Measurements from ENCODE around the gene RUNX1.

The RUNX1 gene

GRCh38 chr21:34904526-34905217 is 144.4 kb downstream of the RUNX1 start:
- no peaks in the 10 kb centered on the region for H3K36me3 ChIP-seq (ENCODE audit: control insufficient read depth, insufficient read depth, low read length)
- TF ChIP-seq CTCF (IDR thresholded peaks at IDR 0.05): no peak
- no peak overlapping the region for H3K9ac ChIP-seq
- H2AFZ ChIP-seq: no peak overlapping the region
- H3K27me3 ChIP-seq (ENCODE audit: control insufficient read depth, insufficient read depth, low read length): no peaks in the 10 kb centered on the region
- H3K9me3 ChIP-seq (ENCODE audit: control insufficient read depth, low read length): no peaks in the 10 kb centered on the region
- no peak overlapping the region for H3K4me3 ChIP-seq (ENCODE audit: low read depth, low read length)
- H3K4me1 ChIP-seq: no peaks in the 10 kb centered on the region
- H3K27ac ChIP-seq: no peak overlapping the region
- no peak overlapping the region for H3K4me2 ChIP-seq (ENCODE audit: low read length)
- H3K79me2 ChIP-seq: no peaks in the 10 kb centered on the region

- no peaks in the 10 kb centered on the region for H3K79me2 ChIP-seq
- H3K4me2 ChIP-seq (ENCODE audit: low read length): no peak overlapping the region
- H3K36me3 ChIP-seq (ENCODE audit: control insufficient read depth, insufficient read depth, low read length): no peaks in the 10 kb centered on the region
- no peak for TF ChIP-seq CTCF (IDR thresholded peaks at IDR 0.05)
- no peak overlapping the region for H3K4me3 ChIP-seq (ENCODE audit: low read depth, low read length)
- H3K9ac ChIP-seq: no peak overlapping the region
- no peak overlapping the region for H2AFZ ChIP-seq
- H3K9me3 ChIP-seq (ENCODE audit: control insufficient read depth, low read length): peaks cover 2% of the 10 kb centered on the region
- no peaks in the 10 kb centered on the region for H3K27me3 ChIP-seq (ENCODE audit: control insufficient read depth, insufficient read depth, low read length)
- no peak overlapping the region for H3K27ac ChIP-seq
- no peaks in the 10 kb centered on the region for H3K4me1 ChIP-seq
These were observed 148.7 kb downstream of the RUNX1 start for GRCh38 chr21:34900376-34900775.

- Histone ChIP-seq H2AFZ (no peak overlapping the region), H3K9ac (no peak overlapping the region), H3K9me3 (ENCODE audit: control insufficient read depth, low read length) (peaks cover 2% of the 10 kb centered on the region), H3K4me1 (no peaks in the 10 kb centered on the region), H3K27me3 (ENCODE audit: control insufficient read depth, insufficient read depth, low read length) (no peaks in the 10 kb centered on the region), H3K4me2 (ENCODE audit: low read length) (no peak overlapping the region), H3K4me3 (ENCODE audit: low read depth, low read length) (no peak overlapping the region), H3K36me3 (ENCODE audit: control insufficient read depth, insufficient read depth, low read length) (no peaks in the 10 kb centered on the region), H3K27ac (no peak overlapping the region), H3K79me2 (no peaks in the 10 kb centered on the region)
- no peak for TF ChIP-seq CTCF (IDR thresholded peaks at IDR 0.05)
These were observed 149.3 kb downstream of the RUNX1 start for GRCh38 chr21:34899760-34900159.

GRCh38 chr21:34899302-34899701 is 149.8 kb downstream of the RUNX1 start:
- no peak overlapping the region for H2AFZ ChIP-seq
- no peaks in the 10 kb centered on the region for H3K27me3 ChIP-seq (ENCODE audit: control insufficient read depth, insufficient read depth, low read length)
- H3K9ac ChIP-seq: no peak overlapping the region
- peaks cover 2% of the 10 kb centered on the region for H3K9me3 ChIP-seq (ENCODE audit: control insufficient read depth, low read length)
- no peak overlapping the region for H3K27ac ChIP-seq
- H3K36me3 ChIP-seq (ENCODE audit: control insufficient read depth, insufficient read depth, low read length): no peaks in the 10 kb centered on the region
- no peak overlapping the region for H3K4me3 ChIP-seq (ENCODE audit: low read depth, low read length)
- TF ChIP-seq CTCF (IDR thresholded peaks at IDR 0.05): no peak
- no peak overlapping the region for H3K4me2 ChIP-seq (ENCODE audit: low read length)
- no peaks in the 10 kb centered on the region for H3K4me1 ChIP-seq
- no peaks in the 10 kb centered on the region for H3K79me2 ChIP-seq

GRCh38 chr21:34897828-34898227 is 151.3 kb downstream of the RUNX1 start:
- TF ChIP-seq CTCF (IDR thresholded peaks at IDR 0.05): no peak
- Histone ChIP-seq H3K9me3 (ENCODE audit: control insufficient read depth, low read length) (peaks cover 2% of the 10 kb centered on the region), H3K79me2 (no peaks in the 10 kb centered on the region), H3K9ac (no peak overlapping the region), H3K27ac (no peak overlapping the region), H3K36me3 (ENCODE audit: control insufficient read depth, insufficient read depth, low read length) (no peaks in the 10 kb centered on the region), H3K4me2 (ENCODE audit: low read length) (no peak overlapping the region), H3K27me3 (ENCODE audit: control insufficient read depth, insufficient read depth, low read length) (no peaks in the 10 kb centered on the region), H3K4me1 (no peaks in the 10 kb centered on the region), H3K4me3 (ENCODE audit: low read depth, low read length) (no peak overlapping the region), H2AFZ (no peak overlapping the region)
